ENCODE data around the gene CCR3.

GRCh38 chr3:46304739-46305138 lies 62.5 kb downstream of the CCR3 start:
- TF ChIP-seq CTCF (IDR thresholded peaks at IDR 0.05): no peak
- no peak for TF ChIP-seq POLR2AphosphoS5 (IDR thresholded peaks at IDR 0.05)
- TF ChIP-seq POLR2A (IDR thresholded peaks at IDR 0.05): no peak
- no peak for TF ChIP-seq EP300 (IDR thresholded peaks at IDR 0.05)

Data from gastroesophageal sphincter (tissue), 3 donors.